Ramos (cell line): ENCODE results near the gene OR2L2.
"Not testable (repeated sequence)": the region's sequence is repeated elsewhere in the genome, so short reads cannot be mapped to it uniquely, and the experiment has no call there.

Experiments
- in situ Hi-C: fragments of 300-500 bp; cut with MboI; formaldehyde crosslinking; loops from one replicate; pipeline ENCODE4 v1.14.3; 2022; ENCODE audit warnings: low sequenced_read_pairs; ENCODE audit not compliant: unreplicated experiment

OR2L2 gene

GRCh38 chr1:248029770-248030169 is at the start of gene OR2L2:
Gene OR2L2 (plus strand): TSS chr1:248030070. CDS start chr1:248038268, 8,198 bp downstream.
- in situ Hi-C loops: no loop called here

DNA sequence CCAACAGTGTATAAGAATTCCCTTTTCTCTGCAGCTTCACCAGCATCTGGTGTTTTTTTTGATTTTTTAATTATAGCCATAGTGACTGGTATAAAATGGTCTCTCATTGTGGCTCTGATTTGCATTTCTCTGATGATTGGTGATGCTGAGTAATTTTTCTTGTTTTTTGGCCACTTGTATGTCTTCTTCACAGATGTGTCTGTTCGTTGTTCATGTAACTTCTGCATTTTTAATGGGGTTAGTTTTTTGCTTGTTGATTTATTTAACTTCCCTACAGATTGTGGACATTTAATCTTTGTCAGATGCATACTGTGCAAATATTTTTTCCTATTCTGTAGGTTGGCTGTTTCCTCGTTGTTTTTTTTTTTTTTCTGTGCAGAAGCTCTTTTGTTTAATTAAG is 36.9 kb upstream of the OR2L2 start:
- in situ Hi-C loops: no loop called here

DNA sequence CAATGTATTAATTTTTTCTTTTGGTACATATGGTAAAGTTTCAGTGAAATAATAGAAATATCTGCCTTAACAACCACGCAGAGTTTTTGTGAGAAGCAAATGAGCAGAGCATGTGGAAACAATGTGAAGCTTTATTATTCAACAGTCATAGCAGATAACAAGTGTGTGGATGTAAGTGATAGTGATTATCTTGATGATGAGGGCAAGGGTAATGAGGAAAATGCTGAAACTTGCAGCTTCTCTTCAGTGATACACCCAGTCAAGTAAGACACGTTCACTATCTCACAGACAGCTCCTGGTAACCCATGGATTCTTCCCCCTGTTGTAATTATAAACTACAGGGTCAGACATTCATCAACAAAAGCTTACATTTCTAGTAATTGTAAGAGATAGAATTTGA is 31.1 kb upstream of the OR2L2 start:
- in situ Hi-C loops: no loop called here

GRCh38 chr1:248000169-248000568 is 29.7 kb upstream of the OR2L2 start:
- in situ Hi-C loops: no loop called here

DNA sequence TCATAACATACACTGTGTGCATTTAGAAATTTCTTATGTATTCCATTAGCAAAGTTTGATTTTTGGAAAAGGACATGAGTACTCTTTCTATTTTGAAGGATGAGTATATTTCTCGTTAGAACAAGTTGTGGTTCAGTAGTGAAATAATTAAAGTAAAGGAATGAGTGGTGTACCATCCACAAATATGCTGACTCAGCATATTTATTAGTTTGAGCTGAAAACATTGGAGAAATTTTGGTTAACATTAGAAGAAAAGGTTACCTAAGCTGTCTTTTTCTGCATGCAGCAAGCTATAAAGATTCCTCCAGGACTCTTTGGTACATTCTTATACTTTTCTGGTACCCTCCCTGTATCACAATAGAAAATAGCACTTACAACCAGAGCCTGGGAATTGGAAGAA is 22.1 kb upstream of the OR2L2 start:
- in situ Hi-C loops: no loop called here

- in situ Hi-C loops: no loop called here
Observed at GRCh38 chr1:248009681-248010080, 20.2 kb upstream of the OR2L2 start.

DNA sequence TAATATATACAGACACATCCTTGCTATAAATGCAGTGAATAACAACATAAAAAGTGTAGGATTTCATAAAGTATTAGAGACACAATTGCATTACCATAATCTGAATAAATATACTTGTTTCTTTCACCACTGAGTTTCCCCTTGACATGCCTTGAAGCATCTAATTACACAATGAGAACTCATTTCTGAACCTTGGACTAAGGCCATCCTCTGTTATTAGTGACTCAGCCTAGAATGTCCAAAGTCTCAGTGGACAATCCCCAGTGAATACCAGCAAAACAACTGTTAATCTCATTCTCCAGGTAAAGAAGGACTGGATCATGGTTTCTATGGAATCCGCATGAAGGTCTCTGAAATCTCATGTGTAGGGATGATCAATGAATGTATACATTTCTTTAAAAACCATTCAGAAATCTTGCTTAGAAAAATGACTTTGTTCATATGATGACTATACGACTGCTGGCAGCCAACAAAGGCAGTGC is 16.6 kb upstream of the OR2L2 start, which contains the start of gene OR2L5:
Gene OR2L5, plus strand, starts transcription at position 432 of the 482 bp plus-strand sequence. CDS start 8,288 bp downstream, outside the sequence.
- in situ Hi-C loops: no loop called here

GRCh38 chr1:248015803-248016202 is 14.1 kb upstream of the OR2L2 start:
- in situ Hi-C loops: no loop called here

- in situ Hi-C loops: no loop called here
Observed at GRCh38 chr1:248045209-248045608, 15.3 kb downstream of the OR2L2 start.

DNA sequence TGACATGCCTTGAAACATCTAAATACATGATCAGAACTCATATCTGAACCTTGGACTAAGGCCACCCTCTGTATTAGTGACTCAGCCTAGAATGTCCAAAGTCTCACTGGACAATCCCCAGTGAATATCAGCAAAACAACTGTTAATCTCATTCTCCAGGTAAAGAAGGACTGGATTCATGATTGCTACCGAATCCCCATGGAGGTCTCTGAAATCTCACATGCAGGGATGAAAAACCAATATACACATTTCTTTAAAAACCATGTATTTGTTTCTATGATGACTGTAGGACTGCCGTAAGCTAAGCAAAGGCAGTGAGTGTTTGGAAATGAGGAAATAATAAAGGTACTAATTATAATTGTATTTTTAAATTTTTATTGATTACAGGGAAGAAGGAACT is 16.7 kb downstream of the OR2L2 start, which contains the start of gene OR2L3:
Gene OR2L3, plus strand, starts transcription at position 301 of the 400 bp plus-strand sequence. CDS start 13,846 bp downstream, outside the sequence.
- in situ Hi-C loops: no loop called here

GRCh38 chr1:248047008-248047407 is 17.1 kb downstream of the OR2L2 start:
- in situ Hi-C loops: no loop called here

GRCh38 chr1:248054671-248055070 is 24.8 kb downstream of the OR2L2 start:
- in situ Hi-C loops: no loop called here

DNA sequence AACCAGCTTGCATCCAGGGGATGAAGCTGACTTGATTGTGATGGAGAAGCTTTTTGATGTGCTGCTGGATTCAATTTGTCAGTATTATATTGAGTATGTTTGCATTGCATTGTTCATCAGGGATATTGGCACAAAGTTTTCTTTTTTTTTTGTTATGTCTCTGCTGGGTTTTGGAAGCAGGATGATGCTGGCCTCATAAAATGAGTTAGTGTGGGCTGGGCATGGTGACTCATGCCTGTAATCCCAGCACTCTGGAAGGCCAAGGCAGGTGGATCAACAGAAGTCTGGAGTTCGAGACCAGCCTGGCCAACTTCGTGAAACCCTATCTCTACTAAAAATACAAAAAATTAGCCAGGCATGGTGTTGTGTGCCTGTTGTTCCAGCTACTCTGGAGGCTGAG is 25.4 kb downstream of the OR2L2 start:
- in situ Hi-C loops: no loop called here

GRCh38 chr1:248065071-248065470 is 35.2 kb downstream of the OR2L2 start:
- in situ Hi-C loops: no loop called here

GRCh38 chr1:248065604-248066003 is 35.7 kb downstream of the OR2L2 start:
- in situ Hi-C loops: no loop called here

- in situ Hi-C loops: not testable (repeated sequence)
Observed at GRCh38 chr1:248083864-248084263, 54.0 kb downstream of the OR2L2 start.
